HG02943 (cell line): ENCODE results near the gene GCDH.
A peak's percentile ranks its signal among the peaks of the same experiment; 100 is the strongest.

ENCODE experiments used
- ATAC-seq: cut with Tn5 transposase; IDR thresholded peaks from one replicate; pipeline ENCODE4 v1.9.1; 2021; ENCODE audit warnings: mild to moderate bottlenecking, low read depth, moderate library complexity; ENCODE audit not compliant: unreplicated experiment

Gene GCDH

GRCh38 chr19:12937927-12938778 lies 47.2 kb downstream of the GCDH start, which contains the start of gene CALR:
TSS of gene CALR (plus strand) at chr19:12938609. CDS start at chr19:12938680, 71 bp downstream.
- ATAC-seq, result peak; percentile 81

- no peak for ATAC-seq
These were observed 48.0 kb downstream of the GCDH start for GRCh38 chr19:12938779-12939601.

GRCh38 chr19:12939975-12940423 lies 49.0 kb downstream of the GCDH start:
- no peak for ATAC-seq

GRCh38 chr19:12940897-12941296 lies 49.9 kb downstream of the GCDH start:
- ATAC-seq, result no peak

- no peak for ATAC-seq
These were observed 52.6 kb downstream of the GCDH start for GRCh38 chr19:12943437-12944044.

GRCh38 chr19:12944104-12944674 lies 53.2 kb downstream of the GCDH start:
- no peak for ATAC-seq

GRCh38 chr19:12945479-12946091 lies 54.6 kb downstream of the GCDH start, which contains the start of gene RAD23A:
TSS of gene RAD23A (plus strand) at chr19:12945862. CDS start at chr19:12945949, 87 bp downstream.
- peak; percentile 69 for ATAC-seq

- peak; percentile 28 for ATAC-seq
These were observed 55.2 kb downstream of the GCDH start for GRCh38 chr19:12946092-12946721.

GRCh38 chr19:12946731-12947496 lies 56.0 kb downstream of the GCDH start:
- no peak for ATAC-seq

- no peak for ATAC-seq
These were observed 57.0 kb downstream of the GCDH start for GRCh38 chr19:12947702-12948611.

GRCh38 chr19:12948612-12949362 lies 57.8 kb downstream of the GCDH start:
- no peak for ATAC-seq
